HepG2 (cell line): ENCODE measurements around the gene AGAP1. TPM values are rescaled to one million over a fixed set of nuclear protein-coding genes. Genes with fewer than 3 reads are reported as not detected.

Experiments
- FOXP1 ChIP-seq, 2 experiments: fragments of 450-650 bp in 1 of 2; IDR thresholded peaks; 2 replicates each; pipeline ENCODE4 v1.6.1; 2017 to 2018; ENCODE audit warnings: antibody characterized with exemption in 1 of 2
- HIC2 ChIP-seq: sonication (generic); formaldehyde crosslinking; IDR thresholded peaks from 2 replicates; pipeline ENCODE4 v1.9.0; 2022; ENCODE audit warnings: low read depth, missing genetic modification reagents
- KDM4B ChIP-seq: sonication (generic); formaldehyde crosslinking; IDR thresholded peaks from 2 replicates; pipeline ENCODE4 v1.4.0; 2020; ENCODE audit warnings: missing genetic modification reagents
- KLF6 ChIP-seq: IDR thresholded peaks from 2 replicates; pipeline ENCODE4 v1.8.0; 2016; ENCODE audit warnings: missing biosample characterization, missing genetic modification reagents
- MLX ChIP-seq: IDR thresholded peaks from 2 replicates; pipeline ENCODE4 v1.6.1; 2016
- MXD1 ChIP-seq: sonication (generic); formaldehyde crosslinking; IDR thresholded peaks from 2 replicates; pipeline ENCODE4 v1.4.0; 2020; ENCODE audit warnings: mild to moderate bottlenecking, missing genetic modification reagents
- NFRKB ChIP-seq: fragments of 450-650 bp; IDR thresholded peaks from 2 replicates; pipeline ENCODE4 v1.6.1; 2017
- PAF1 ChIP-seq: IDR thresholded peaks from 2 replicates; pipeline ENCODE4 v1.6.1; 2016; ENCODE audit warnings: missing genetic modification reagents, missing compliant biosample characterization
- RARA ChIP-seq: IDR thresholded peaks from 2 replicates; pipeline ENCODE4 v1.6.1; 2016; ENCODE audit warnings: missing genetic modification reagents, missing compliant biosample characterization
- RFX5 ChIP-seq: IDR thresholded peaks from 2 replicates; pipeline ENCODE4 v1.6.1; 2011; ENCODE audit warnings: low read depth, low read length, improper control_type of control experiment
- SIX1 ChIP-seq: sonication (generic); formaldehyde crosslinking; IDR thresholded peaks from 2 replicates; pipeline ENCODE4 v1.4.0; 2020; ENCODE audit warnings: missing genetic modification reagents, borderline replicate concordance
- SMAD9 ChIP-seq: sonication (generic); formaldehyde crosslinking; IDR thresholded peaks from 2 replicates; pipeline ENCODE4 v1.5.1; 2020; ENCODE audit warnings: mild to moderate bottlenecking, missing genetic modification reagents
- SNRNP70 ChIP-seq: fragments of 200-400 bp; formaldehyde crosslinking; IDR thresholded peaks from 2 replicates; pipeline ENCODE4 v1.6.1; 2017; ENCODE audit warnings: mild to moderate bottlenecking, low read depth, low read length, moderate library complexity
- SOX5 ChIP-seq: IDR thresholded peaks from 2 replicates; pipeline ENCODE4 v1.6.1; 2016; ENCODE audit warnings: borderline replicate concordance
- SRF ChIP-seq: IDR thresholded peaks from 2 replicates; pipeline ENCODE4 v1.6.1; 2011; ENCODE audit warnings: mild to moderate bottlenecking, low read depth, low read length, moderate library complexity
- TBX2 ChIP-seq: sonication (generic); formaldehyde crosslinking; IDR thresholded peaks from 2 replicates; pipeline ENCODE4 v1.5.0; 2020; ENCODE audit warnings: missing genetic modification reagents, mild to moderate bottlenecking, borderline replicate concordance
- ZBTB7B ChIP-seq: sonication (generic); formaldehyde crosslinking; IDR thresholded peaks from 2 replicates; pipeline ENCODE4 v1.4.0; 2020; ENCODE audit warnings: missing genetic modification reagents
- ZNF350 ChIP-seq: sonication (generic); formaldehyde crosslinking; IDR thresholded peaks from 2 replicates; pipeline ENCODE4 v1.4.0; 2020; ENCODE audit warnings: mild to moderate bottlenecking, low read depth, missing genetic modification reagents, borderline replicate concordance
- ZSCAN22 ChIP-seq: sonication (generic); formaldehyde crosslinking; IDR thresholded peaks from 2 replicates; pipeline ENCODE4 v1.4.0; 2020; ENCODE audit warnings: mild to moderate bottlenecking, missing genetic modification reagents
- polyA plus RNA-seq, 8 experiments: library from polyadenylated mRNA; depleted of rRNA in 3 of 8; stranded (reverse) in 7 of 8; unstranded in 1 of 8; fragments of >200 nt; fragmentation: Illumina TruSeq in 4 of 8; extraction: Trizol in 4 of 8; gene quantifications; 2 replicates each; pipeline versions ENCODE4 v1.2.1 to v1.2.3, GENCODE V29; 2011 to 2016; ENCODE audit warnings: low read depth in 4 of 8, missing spikeins in 1 of 8, mixed read lengths in 1 of 8; ENCODE audit not compliant: insufficient read depth in 1 of 8
- total RNA-seq, 5 experiments: library from RNA; depleted of rRNA; stranded (reverse); fragments of >200 nt; fragmentation: Illumina TruSeq; extraction: Trizol; gene quantifications; 2 replicates each; pipeline ENCODE4 v1.2.3, GENCODE V29; 2016; ENCODE audit warnings: low read depth in 1 of 5
- TF ChIP-seq, protein P1 (sequence below): sonication (generic); formaldehyde crosslinking; IDR thresholded peaks from 2 replicates; pipeline ENCODE4 v1.5.1; 2020; ENCODE audit warnings: missing genetic modification reagents, mild to moderate bottlenecking, borderline replicate concordance
- TF ChIP-seq, protein P2 (sequence below): sonication (generic); formaldehyde crosslinking; conservative IDR thresholded peaks from 2 replicates; pipeline ENCODE4 v1.4.0; 2020; ENCODE audit warnings: mild to moderate bottlenecking, missing genetic modification reagents, moderate library complexity
- TF ChIP-seq, protein P3 (sequence below): sonication (generic); formaldehyde crosslinking; IDR thresholded peaks from 2 replicates; pipeline ENCODE4 v1.4.0; 2020; ENCODE audit warnings: mild to moderate bottlenecking, missing genetic modification reagents

AGAP1 gene
- total and polyA plus RNA-seq, 2 of the 13 experiments (the other 11 are each of a cell fraction or from before 2014, with no cell fraction given) = 21.2 to 32.7 TPM

GRCh38 chr2:235579128-235579527, 85.3 kb downstream of the AGAP1 start (continued):
- peak; percentile 93 for TF ChIP-seq RARA (CRISPR knock-in tag)
- no peak for TF ChIP-seq KDM4B (CRISPR knock-in tag)
- no peak for TF ChIP-seq SMAD9 (CRISPR knock-in tag)
- TF ChIP-seq SRF = peak; percentile 99
- no peak for TF ChIP-seq SNRNP70
- no peak for TF ChIP-seq ZSCAN22 (CRISPR knock-in tag)
- TF ChIP-seq FOXP1 (IDR thresholded peaks at IDR 0.05) = no peak
- TF ChIP-seq FOXP1 (CRISPR knock-in tag; IDR thresholded peaks at IDR 0.05) = peak; percentile 70
- TF ChIP-seq RFX5 = no peak
- no peak for TF ChIP-seq HIC2 (CRISPR knock-in tag)
- TF ChIP-seq SIX1 (CRISPR knock-in tag) = 0 out of 2 replicates have a peak, but pooled peaks have one; percentile 14
- TF ChIP-seq, protein P1, sequence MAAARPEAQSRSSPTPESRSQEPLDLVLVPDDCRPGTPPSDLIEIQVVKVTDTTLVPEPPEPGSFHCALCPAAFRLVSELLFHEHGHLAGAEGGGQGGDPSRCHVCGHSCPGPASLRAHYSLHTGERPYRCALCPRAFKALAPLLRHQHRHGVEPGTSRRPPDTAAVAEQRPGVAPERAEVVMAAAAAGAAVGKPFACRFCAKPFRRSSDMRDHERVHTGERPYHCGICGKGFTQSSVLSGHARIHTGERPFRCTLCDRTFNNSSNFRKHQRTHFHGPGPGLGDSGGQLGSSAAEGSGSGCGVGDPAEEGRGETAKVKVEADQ (CRISPR knock-in tag) = no peak
- peak; percentile 75; the same call in 1 of the 2 replicates for TF ChIP-seq SOX5
- no peak for TF ChIP-seq KLF6 (CRISPR knock-in tag)
- no peak for TF ChIP-seq PAF1 (CRISPR knock-in tag)
- TF ChIP-seq MLX (CRISPR knock-in tag) = no peak
- no peak for TF ChIP-seq ZBTB7B
- 0 out of 2 replicates have a peak, but pooled peaks have one; percentile 24 for TF ChIP-seq ZNF350 (CRISPR knock-in tag)
- TF ChIP-seq TBX2 (CRISPR knock-in tag) = peak; percentile 55; the same call in 1 of the 2 replicates
- TF ChIP-seq, protein P2, sequence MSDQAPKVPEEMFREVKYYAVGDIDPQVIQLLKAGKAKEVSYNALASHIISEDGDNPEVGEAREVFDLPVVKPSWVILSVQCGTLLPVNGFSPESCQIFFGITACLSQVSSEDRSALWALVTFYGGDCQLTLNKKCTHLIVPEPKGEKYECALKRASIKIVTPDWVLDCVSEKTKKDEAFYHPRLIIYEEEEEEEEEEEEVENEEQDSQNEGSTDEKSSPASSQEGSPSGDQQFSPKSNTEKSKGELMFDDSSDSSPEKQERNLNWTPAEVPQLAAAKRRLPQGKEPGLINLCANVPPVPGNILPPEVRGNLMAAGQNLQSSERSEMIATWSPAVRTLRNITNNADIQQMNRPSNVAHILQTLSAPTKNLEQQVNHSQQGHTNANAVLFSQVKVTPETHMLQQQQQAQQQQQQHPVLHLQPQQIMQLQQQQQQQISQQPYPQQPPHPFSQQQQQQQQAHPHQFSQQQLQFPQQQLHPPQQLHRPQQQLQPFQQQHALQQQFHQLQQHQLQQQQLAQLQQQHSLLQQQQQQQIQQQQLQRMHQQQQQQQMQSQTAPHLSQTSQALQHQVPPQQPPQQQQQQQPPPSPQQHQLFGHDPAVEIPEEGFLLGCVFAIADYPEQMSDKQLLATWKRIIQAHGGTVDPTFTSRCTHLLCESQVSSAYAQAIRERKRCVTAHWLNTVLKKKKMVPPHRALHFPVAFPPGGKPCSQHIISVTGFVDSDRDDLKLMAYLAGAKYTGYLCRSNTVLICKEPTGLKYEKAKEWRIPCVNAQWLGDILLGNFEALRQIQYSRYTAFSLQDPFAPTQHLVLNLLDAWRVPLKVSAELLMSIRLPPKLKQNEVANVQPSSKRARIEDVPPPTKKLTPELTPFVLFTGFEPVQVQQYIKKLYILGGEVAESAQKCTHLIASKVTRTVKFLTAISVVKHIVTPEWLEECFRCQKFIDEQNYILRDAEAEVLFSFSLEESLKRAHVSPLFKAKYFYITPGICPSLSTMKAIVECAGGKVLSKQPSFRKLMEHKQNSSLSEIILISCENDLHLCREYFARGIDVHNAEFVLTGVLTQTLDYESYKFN = peak; percentile 75
- no peak for TF ChIP-seq MXD1 (CRISPR knock-in tag)
- TF ChIP-seq, protein P3, sequence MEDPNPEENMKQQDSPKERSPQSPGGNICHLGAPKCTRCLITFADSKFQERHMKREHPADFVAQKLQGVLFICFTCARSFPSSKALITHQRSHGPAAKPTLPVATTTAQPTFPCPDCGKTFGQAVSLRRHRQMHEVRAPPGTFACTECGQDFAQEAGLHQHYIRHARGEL = no peak
- TF ChIP-seq NFRKB = no peak
